22Rv1 (cell line): ENCODE data around the gene GNG12.

Source experiments
- CTCF ChIP-seq: fragments of 450-650 bp; IDR thresholded peaks from 2 replicates; pipeline ENCODE4 v1.5.1; 2017; ENCODE audit warnings: mild to moderate bottlenecking
- ZFX ChIP-seq: fragments of 450-650 bp; IDR thresholded peaks from 2 replicates; pipeline ENCODE4 v1.6.1; 2017; ENCODE audit warnings: antibody characterized with exemption, borderline replicate concordance

DNA sequence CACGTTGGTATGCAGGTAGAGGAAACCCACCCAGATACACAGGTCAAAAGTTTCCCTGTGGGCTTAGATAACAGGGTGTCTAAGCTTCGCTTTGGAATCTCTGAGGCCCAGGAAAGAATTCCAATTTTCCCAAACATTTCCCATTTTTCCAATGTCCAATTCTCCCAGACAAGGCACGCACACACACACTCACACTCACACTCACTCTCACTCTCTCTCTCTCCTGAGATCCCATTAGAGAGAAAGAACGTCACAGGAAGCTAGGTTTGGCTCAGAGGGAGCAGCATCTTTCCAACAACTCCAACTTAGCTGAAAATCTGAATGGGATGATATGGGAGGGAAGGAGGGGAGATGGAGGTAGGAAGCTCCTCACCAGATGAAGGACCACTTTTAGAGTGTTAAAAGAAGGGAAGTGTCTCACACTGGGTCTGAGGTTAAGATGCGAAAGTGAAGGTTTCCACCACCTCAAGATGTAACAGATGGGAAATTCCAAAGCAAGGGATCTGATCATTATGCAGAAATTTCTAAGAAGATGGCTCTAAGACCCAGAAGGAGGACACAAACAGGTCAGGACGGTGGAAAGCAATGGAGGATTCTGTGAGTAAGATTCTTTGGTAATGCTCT lies 63.5 kb downstream of the GNG12 start:
- TF ChIP-seq CTCF: no peak
- TF ChIP-seq ZFX: no peak
